H1 (cell line): Measurements from ENCODE around the gene FCAMR. TPM values are rescaled to one million over a fixed set of nuclear protein-coding genes. Genes with fewer than 3 reads are reported as not detected.

ENCODE experiments used
- BACH1 ChIP-seq: IDR thresholded peaks from 2 replicates; pipeline ENCODE4 v1.6.1; 2012; ENCODE audit warnings: low read length, improper control_type of control experiment
- BCL11A ChIP-seq, 2 experiments: IDR thresholded peaks; one replicate each; pipeline ENCODE4 v1.6.1; 2011; ENCODE audit warnings: low read depth in 2 of 2, low read length in 2 of 2, mild to moderate bottlenecking in 2 of 2
- CBX5 ChIP-seq: fragments of 300-800, 300-1000 bp; sonication (generic); IDR thresholded peaks from 2 replicates; pipeline ENCODE4 v1.7.1; 2016; ENCODE audit warnings: antibody characterized with exemption, low read length, low read depth
- CHD7 ChIP-seq: fragments of 300-600 bp; sonication (generic); IDR thresholded peaks from 2 replicates; pipeline ENCODE4 v1.7.1; 2012; ENCODE audit warnings: low read length, moderate library complexity, mild to moderate bottlenecking, inconsistent platforms; ENCODE audit not compliant: insufficient replicate concordance
- GTF2F1 ChIP-seq: IDR thresholded peaks from 2 replicates; pipeline ENCODE4 v1.6.1; 2012; ENCODE audit warnings: low read depth, low read length, improper control_type of control experiment, borderline replicate concordance
- HDAC2 ChIP-seq, 2 experiments: fragments of 300-600 bp in 1 of 2; sonication (generic) in 1 of 2; IDR thresholded peaks; 2 replicates each; pipeline ENCODE4 v1.6.1; 2011 to 2012; ENCODE audit warnings: low read depth in 2 of 2, low read length in 2 of 2, mild to moderate bottlenecking in 2 of 2, moderate library complexity in 2 of 2, borderline replicate concordance in 1 of 2, inconsistent platforms in 1 of 2
- JUN ChIP-seq: IDR thresholded peaks from 2 replicates; pipeline ENCODE4 v1.6.1; 2011; ENCODE audit warnings: low read depth, mild to moderate bottlenecking, improper control_type of control experiment, low read length
- KDM1A ChIP-seq: fragments of 200-600, 300-600 bp; sonication (generic); IDR thresholded peaks from 2 replicates; pipeline ENCODE4 v1.7.1; 2016; ENCODE audit warnings: mild to moderate bottlenecking, low read length, borderline replicate concordance
- KDM5A ChIP-seq: fragments of 200-600 bp; IDR thresholded peaks from 2 replicates; pipeline ENCODE4 v1.7.1; 2012; ENCODE audit warnings: mild to moderate bottlenecking, low read length, inconsistent platforms, mixed read lengths
- SIX5 ChIP-seq: IDR thresholded peaks from 2 replicates; pipeline ENCODE4 v1.6.1; 2011; ENCODE audit warnings: mild to moderate bottlenecking, low read depth, low read length
- polyA plus RNA-seq, 7 experiments: library from polyadenylated mRNA; depleted of rRNA in 3 of 7; stranded (reverse) in 5 of 7; unstranded in 2 of 7; fragments of >200 nt in 5 of 7; fragments of 200-250 nt in 2 of 7; gene quantifications; 1 replicate in 5 of 7; 2 replicates in 1 of 7; 4 replicates in 1 of 7; pipeline versions ENCODE4 v1.2.1 to v1.2.3, GENCODE V29; 2011 to 2013; ENCODE audit warnings: missing spikeins in 2 of 7, mixed read lengths in 2 of 7
- total RNA-seq: library from RNA; stranded (reverse); fragmentation: NEBNext Ultra II Directional; extraction: Animal tissue kit (Norgen Biotek cat#: 25700); gene quantifications from 2 replicates; pipeline ENCODE4 v1.2.1, GENCODE V29; 2021

Gene FCAMR
- total and polyA plus RNA-seq, 2 of the 8 experiments (the other 6 are each of a cell fraction or from before 2014, with no cell fraction given): not detected

- no peak for TF ChIP-seq CHD7
- no peak for TF ChIP-seq KDM1A
- TF ChIP-seq BACH1: no peak
- no peak for TF ChIP-seq BCL11A (IDR thresholded peaks at IDR 0.05; ENCODE audit: low read depth in 2 of 2, low read length in 2 of 2)
- TF ChIP-seq HDAC2 (IDR thresholded peaks at IDR 0.05; ENCODE audit: borderline replicate concordance in 1 of 2, low read depth in 2 of 2, low read length in 2 of 2): no peak
- TF ChIP-seq CBX5: no peak
- no peak for TF ChIP-seq KDM5A
- no peak for TF ChIP-seq GTF2F1
- no peak for TF ChIP-seq SIX5
- no peak for TF ChIP-seq JUN
Observed at GRCh38 chr1:206954459-206955342, 15.6 kb downstream of the FCAMR start (continued).
